ENCODE data around the gene LRIG1. TPM values are rescaled to one million over a fixed set of nuclear protein-coding genes. Genes with fewer than 3 reads are reported as not detected.

LRIG1 gene
- total and polyA plus RNA-seq, 7 experiments from 2014 or later = 14.5 to 46.3 (median 34.4) TPM

GRCh38 chr3:66465034-66465433, 35.8 kb downstream of the LRIG1 start:
- Mint-ChIP-seq H3K4me1 (peaks cover 4 to 58% (median 22%) of the 10 kb centered on the region in 7 donors), H3K27ac (peak overlapping the region in 1 of 9 donors; percentile 67), H3K36me3 (peaks cover 0 to 21% (median 7%) of the 10 kb centered on the region in 5 donors), H3K9me3 (peaks cover 0 to under 1% (median 0%) of the 10 kb centered on the region in 11 donors), H3K4me3 (no peak overlapping the region), H3K27me3 (no peaks in the 10 kb centered on the region)
- Histone ChIP-seq H3K9me3 (ENCODE audit: control insufficient read depth in 2 of 3, low read length in 3 of 3) (no peaks in the 10 kb centered on the region), H3K27me3 (ENCODE audit: control insufficient read depth in 2 of 2, insufficient read depth in 2 of 2, low read length in 2 of 2) (no peaks in the 10 kb centered on the region), H3K4me3 (ENCODE audit: low read length) (no peak overlapping the region), H3K27ac (ENCODE audit: low read depth, low read length) (no peak overlapping the region), H3K36me3 (ENCODE audit: control insufficient read depth in 2 of 3, insufficient read depth in 3 of 3, low read length in 3 of 3) (no peaks in the 10 kb centered on the region), H3K4me1 (ENCODE audit: control insufficient read depth in 2 of 2, insufficient read depth in 2 of 2, low read length in 2 of 2) (no peaks in the 10 kb centered on the region)
- DNase-seq (no peak), ATAC-seq (no peak)
- ChIA-PET POLR2A (interaction anchor here (0.6 kb wide), 1 partner anchor 1395 kb away, joined by 3 read pairs; no protein-coding TSS in a partner anchor), CTCF (no interaction called here)
- intact Hi-C loops (cut with micrococcal nuclease) = no loop called here

GRCh38 chr3:66464512-66464894, 36.3 kb downstream of the LRIG1 start:
- H3K36me3 ChIP-seq (ENCODE audit: control insufficient read depth in 2 of 3, insufficient read depth in 3 of 3, low read length in 3 of 3) = no peaks in the 10 kb centered on the region
- Mint-ChIP-seq H3K4me3 (no peak overlapping the region), H3K36me3 (peaks cover 0 to 21% (median 7%) of the 10 kb centered on the region in 5 donors), H3K4me1 (peaks cover 4 to 56% (median 19%) of the 10 kb centered on the region in 7 donors), H3K27me3 (no peaks in the 10 kb centered on the region), H3K27ac (peak overlapping the region in 1 of 9 donors; percentile 7), H3K9me3 (no peaks in the 10 kb centered on the region)
- CTCF ChIA-PET = no interaction called here
- no peaks in the 10 kb centered on the region for H3K4me1 ChIP-seq (ENCODE audit: control insufficient read depth in 2 of 2, insufficient read depth in 2 of 2, low read length in 2 of 2)
- DNase-seq = no peak
- H3K9me3 ChIP-seq (ENCODE audit: control insufficient read depth in 2 of 3, low read length in 3 of 3) = no peaks in the 10 kb centered on the region
- no peak overlapping the region for H3K4me3 ChIP-seq (ENCODE audit: low read length)
- H3K27me3 ChIP-seq (ENCODE audit: control insufficient read depth in 2 of 2, insufficient read depth in 2 of 2, low read length in 2 of 2) = no peaks in the 10 kb centered on the region
- intact Hi-C loops (cut with micrococcal nuclease) = no loop called here
- ATAC-seq = no peak
- POLR2A ChIA-PET = interaction anchor here (0.7 kb wide), 1 partner anchor 23 kb away, joined by 5 read pairs; no protein-coding TSS in a partner anchor
- H3K27ac ChIP-seq (ENCODE audit: low read depth, low read length) = no peak overlapping the region

GRCh38 chr3:66463730-66464511, 36.9 kb downstream of the LRIG1 start:
- Histone ChIP-seq H3K27me3 (ENCODE audit: control insufficient read depth in 2 of 2, insufficient read depth in 2 of 2, low read length in 2 of 2) (no peaks in the 10 kb centered on the region), H3K27ac (ENCODE audit: low read depth, low read length) (no peak overlapping the region), H3K4me1 (ENCODE audit: control insufficient read depth in 2 of 2, insufficient read depth in 2 of 2, low read length in 2 of 2) (no peaks in the 10 kb centered on the region), H3K36me3 (ENCODE audit: control insufficient read depth in 2 of 3, insufficient read depth in 3 of 3, low read length in 3 of 3) (no peaks in the 10 kb centered on the region), H3K9me3 (ENCODE audit: control insufficient read depth in 2 of 3, low read length in 3 of 3) (no peaks in the 10 kb centered on the region), H3K4me3 (ENCODE audit: low read length) (no peak overlapping the region)
- POLR2A ChIA-PET = interaction anchor here (0.7 to 1.0 kb wide), 2 partner anchors 23 to 36 kb away, joined by 3 to 5 read pairs; no protein-coding TSS in a partner anchor
- no peaks in the 10 kb centered on the region for H3K9me3 Mint-ChIP-seq
- peaks cover 4 to 50% (median 15%) of the 10 kb centered on the region in 7 donors for H3K4me1 Mint-ChIP-seq
- no peaks in the 10 kb centered on the region for H3K27me3 Mint-ChIP-seq
- H3K4me3 Mint-ChIP-seq = no peak overlapping the region
- intact Hi-C loops (cut with micrococcal nuclease) = no loop called here
- ATAC-seq = no peak
- peaks cover 0 to 24% (median 7%) of the 10 kb centered on the region in 5 donors for H3K36me3 Mint-ChIP-seq
- peak overlapping the region in 1 of 9 donors; percentile 7 for H3K27ac Mint-ChIP-seq
- DNase-seq = no peak
- CTCF ChIA-PET = interaction anchor here (0.6 kb wide), 1 partner anchor 54 kb away, joined by 3 read pairs; no protein-coding TSS in a partner anchor

- no peak overlapping the region for H3K4me3 ChIP-seq (ENCODE audit: low read length)
- no peaks in the 10 kb centered on the region for H3K4me1 ChIP-seq (ENCODE audit: control insufficient read depth in 2 of 2, insufficient read depth in 2 of 2, low read length in 2 of 2)
- Mint-ChIP-seq H3K36me3 (peaks cover 0 to 25% (median 7%) of the 10 kb centered on the region in 5 donors), H3K4me3 (no peak overlapping the region), H3K9me3 (no peaks in the 10 kb centered on the region), H3K4me1 (peaks cover 4 to 42% (median 12%) of the 10 kb centered on the region in 7 donors), H3K27ac (no peak overlapping the region), H3K27me3 (no peaks in the 10 kb centered on the region)
- H3K27me3 ChIP-seq (ENCODE audit: control insufficient read depth in 2 of 2, insufficient read depth in 2 of 2, low read length in 2 of 2) = no peaks in the 10 kb centered on the region
- ChIA-PET POLR2A (interaction anchor here (1.0 kb wide), 1 partner anchor 36 kb away, joined by 3 read pairs; no protein-coding TSS in a partner anchor), CTCF (no interaction called here)
- no peaks in the 10 kb centered on the region for H3K9me3 ChIP-seq (ENCODE audit: control insufficient read depth in 2 of 3, low read length in 3 of 3)
- no peak for ATAC-seq
- H3K27ac ChIP-seq (ENCODE audit: low read depth, low read length) = no peak overlapping the region
- intact Hi-C loops (cut with micrococcal nuclease) = no loop called here
- no peaks in the 10 kb centered on the region for H3K36me3 ChIP-seq (ENCODE audit: control insufficient read depth in 2 of 3, insufficient read depth in 3 of 3, low read length in 3 of 3)
- DNase-seq = no peak
Observed at GRCh38 chr3:66463054-66463631, 37.7 kb downstream of the LRIG1 start.

GRCh38 chr3:66457252-66457651, 43.6 kb downstream of the LRIG1 start:
- Mint-ChIP-seq H3K27ac (no peak overlapping the region), H3K4me3 (no peak overlapping the region), H3K9me3 (no peaks in the 10 kb centered on the region), H3K4me1 (peaks cover 0 to 33% (median 5%) of the 10 kb centered on the region in 7 donors), H3K36me3 (peaks cover 0 to 38% (median 7%) of the 10 kb centered on the region in 5 donors), H3K27me3 (no peaks in the 10 kb centered on the region)
- Histone ChIP-seq H3K4me1 (ENCODE audit: control insufficient read depth in 2 of 2, insufficient read depth in 2 of 2, low read length in 2 of 2) (no peaks in the 10 kb centered on the region), H3K36me3 (ENCODE audit: control insufficient read depth in 2 of 3, insufficient read depth in 3 of 3, low read length in 3 of 3) (no peaks in the 10 kb centered on the region), H3K27me3 (ENCODE audit: control insufficient read depth in 2 of 2, insufficient read depth in 2 of 2, low read length in 2 of 2) (no peaks in the 10 kb centered on the region), H3K4me3 (ENCODE audit: low read length) (no peak overlapping the region), H3K9me3 (ENCODE audit: control insufficient read depth in 2 of 3, low read length in 3 of 3) (no peaks in the 10 kb centered on the region), H3K27ac (ENCODE audit: low read depth, low read length) (no peak overlapping the region)
- POLR2A ChIA-PET = no interaction called here
- DNase-seq (no peak), ATAC-seq (no peak)
- intact Hi-C loops (cut with micrococcal nuclease) = no loop called here
- CTCF ChIA-PET = no interaction called here

GRCh38 chr3:66456711-66457173, 44.1 kb downstream of the LRIG1 start:
- intact Hi-C loops (cut with micrococcal nuclease) = no loop called here
- Histone ChIP-seq H3K9me3 (ENCODE audit: control insufficient read depth in 2 of 3, low read length in 3 of 3) (no peaks in the 10 kb centered on the region), H3K36me3 (ENCODE audit: control insufficient read depth in 2 of 3, insufficient read depth in 3 of 3, low read length in 3 of 3) (no peaks in the 10 kb centered on the region), H3K27ac (ENCODE audit: low read depth, low read length) (no peak overlapping the region), H3K27me3 (ENCODE audit: control insufficient read depth in 2 of 2, insufficient read depth in 2 of 2, low read length in 2 of 2) (no peaks in the 10 kb centered on the region), H3K4me1 (ENCODE audit: control insufficient read depth in 2 of 2, insufficient read depth in 2 of 2, low read length in 2 of 2) (no peaks in the 10 kb centered on the region), H3K4me3 (ENCODE audit: low read length) (no peak overlapping the region)
- CTCF ChIA-PET = no interaction called here
- no peaks in the 10 kb centered on the region for H3K9me3 Mint-ChIP-seq
- H3K27ac Mint-ChIP-seq = no peak overlapping the region
- POLR2A ChIA-PET = no interaction called here
- no peaks in the 10 kb centered on the region for H3K27me3 Mint-ChIP-seq
- H3K4me1 Mint-ChIP-seq = peaks cover 0 to 28% (median 5%) of the 10 kb centered on the region in 7 donors
- no peak overlapping the region for H3K4me3 Mint-ChIP-seq
- DNase-seq = no peak
- ATAC-seq = peak; percentile 75
- H3K36me3 Mint-ChIP-seq = peaks cover 0 to 34% (median 7%) of the 10 kb centered on the region in 5 donors
